GM21576 (cell line): Measurements from ENCODE around the gene CCP110.
"Not testable (repeated sequence)": the region's sequence is repeated elsewhere in the genome, so short reads cannot be mapped to it uniquely, and the experiment has no call there.

Experiments used
- ATAC-seq: cut with Tn5 transposase; IDR thresholded peaks from one replicate; pipeline ENCODE4 v1.9.1; 2021; ENCODE audit warnings: mild to moderate bottlenecking, moderate library complexity; ENCODE audit not compliant: unreplicated experiment

Gene CCP110

DNA sequence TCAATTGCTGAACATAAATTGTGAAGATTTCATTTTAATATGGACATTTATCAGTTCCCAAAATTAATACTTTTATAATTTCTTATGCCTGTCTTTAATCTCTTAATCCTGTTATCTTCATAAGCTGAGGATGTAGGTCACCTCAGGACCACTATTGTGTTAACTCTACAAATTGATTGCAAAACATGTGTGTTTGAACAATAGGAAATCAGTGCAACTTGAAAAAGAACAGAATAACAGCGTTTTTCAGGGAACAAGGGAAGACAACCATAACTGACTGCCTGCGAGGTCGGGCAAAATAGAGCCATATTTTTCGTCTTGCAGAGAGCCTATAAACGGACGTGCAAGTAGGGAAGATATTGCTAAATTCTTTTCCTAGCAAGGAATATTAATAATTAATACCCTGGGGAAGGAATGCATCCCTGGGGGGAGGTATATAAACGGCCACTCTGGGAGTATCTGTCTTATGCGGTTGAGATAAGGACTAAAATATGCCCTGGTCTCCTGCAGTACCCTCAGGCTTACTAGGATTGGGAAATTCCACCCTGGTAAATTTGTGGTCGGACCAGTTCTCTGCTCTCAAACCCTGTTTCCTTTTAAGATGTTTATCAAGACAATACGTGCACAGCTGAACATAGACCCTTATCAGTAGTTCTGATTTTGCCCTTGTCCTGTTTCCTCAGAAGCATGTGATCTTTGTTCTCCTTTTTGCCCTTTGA is 19.7 kb downstream of the CCP110 start:
- ATAC-seq: not testable (repeated sequence)

DNA sequence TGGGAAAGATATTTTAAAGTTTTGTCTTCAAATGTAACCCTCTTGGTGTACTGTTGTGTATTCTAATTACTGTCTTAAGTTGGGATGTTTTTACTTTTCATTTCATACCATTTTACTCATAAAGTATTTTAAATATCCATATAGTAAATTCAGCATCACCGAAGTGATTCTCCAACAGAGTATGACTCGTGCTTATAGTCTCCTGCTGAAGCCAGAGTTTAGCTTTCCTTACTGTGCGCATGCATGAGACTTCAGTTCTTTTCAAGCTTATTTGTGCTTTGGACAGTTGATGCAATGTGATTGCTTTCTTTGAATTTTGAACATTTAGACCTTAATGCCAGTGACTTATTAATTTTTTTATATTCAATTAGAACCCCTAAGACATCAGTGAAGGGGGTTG is 24.4 kb downstream of the CCP110 start:
- ATAC-seq: no peak

DNA sequence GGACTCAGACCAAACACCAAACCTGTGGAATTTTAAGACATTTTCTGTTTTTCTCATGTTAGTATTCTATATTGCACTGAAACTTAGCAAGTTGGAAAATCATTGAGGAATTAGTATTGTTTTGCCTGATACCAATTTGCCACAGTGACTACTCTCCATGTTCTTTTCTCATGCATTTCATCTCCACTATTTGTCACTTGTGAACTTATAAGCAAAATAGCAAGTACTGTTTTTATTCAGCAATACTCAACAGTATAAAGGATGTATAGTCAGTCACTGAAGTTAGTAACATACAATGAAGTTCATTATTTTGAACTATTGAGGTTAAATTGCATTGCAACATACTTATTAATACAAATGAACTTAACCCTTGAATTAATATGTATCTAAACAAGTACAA is 25.9 kb downstream of the CCP110 start:
- ATAC-seq: no peak

GRCh38 chr16:19555186-19555937 is 31.6 kb downstream of the CCP110 start, which contains the start of gene VPS35L:
Gene VPS35L, plus strand, starts transcription at chr16:19555703. Its CDS starts 27 bp downstream, at chr16:19555730.
- peak; percentile 89 for ATAC-seq

DNA sequence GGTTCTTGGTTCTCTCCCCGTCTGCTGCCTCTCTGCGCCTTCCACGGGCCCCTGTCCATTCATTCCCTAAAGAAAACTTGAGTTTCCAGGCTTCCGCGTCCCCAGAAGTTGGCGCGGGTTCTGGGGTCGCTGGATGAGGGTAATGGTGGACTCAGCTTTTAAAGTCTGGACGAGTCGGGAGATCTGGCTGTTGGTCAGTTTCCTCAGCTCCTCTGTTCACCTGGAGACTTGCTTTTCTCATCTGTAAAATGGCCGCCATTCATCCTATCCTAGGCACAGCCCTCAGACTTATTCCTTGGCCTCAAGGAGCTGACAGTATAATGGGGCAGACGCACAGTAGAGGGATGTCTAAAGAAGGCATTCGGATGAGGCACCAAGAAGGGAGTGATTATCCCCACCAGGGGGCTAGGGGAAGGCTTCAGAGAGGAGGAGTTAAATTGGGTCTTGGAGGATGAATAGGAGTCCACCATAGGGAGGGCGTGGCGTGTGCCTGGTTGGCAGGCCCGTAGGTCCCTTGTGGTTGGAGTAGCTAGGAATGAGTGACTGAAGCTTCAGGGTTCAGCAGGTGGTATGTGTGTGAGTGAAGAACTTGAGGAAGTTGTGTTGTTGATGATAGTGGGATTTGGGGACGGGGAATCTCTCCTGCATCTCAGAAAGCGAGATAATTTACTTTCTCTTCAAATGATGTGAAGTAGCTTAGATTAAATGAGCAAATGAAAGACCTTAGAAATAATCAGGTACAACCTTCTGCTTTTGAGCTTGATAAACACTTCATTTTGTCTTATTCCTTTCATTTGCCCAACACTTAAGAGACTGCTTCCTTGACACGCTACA is 32.4 kb downstream of the CCP110 start:
- ATAC-seq: no peak

DNA sequence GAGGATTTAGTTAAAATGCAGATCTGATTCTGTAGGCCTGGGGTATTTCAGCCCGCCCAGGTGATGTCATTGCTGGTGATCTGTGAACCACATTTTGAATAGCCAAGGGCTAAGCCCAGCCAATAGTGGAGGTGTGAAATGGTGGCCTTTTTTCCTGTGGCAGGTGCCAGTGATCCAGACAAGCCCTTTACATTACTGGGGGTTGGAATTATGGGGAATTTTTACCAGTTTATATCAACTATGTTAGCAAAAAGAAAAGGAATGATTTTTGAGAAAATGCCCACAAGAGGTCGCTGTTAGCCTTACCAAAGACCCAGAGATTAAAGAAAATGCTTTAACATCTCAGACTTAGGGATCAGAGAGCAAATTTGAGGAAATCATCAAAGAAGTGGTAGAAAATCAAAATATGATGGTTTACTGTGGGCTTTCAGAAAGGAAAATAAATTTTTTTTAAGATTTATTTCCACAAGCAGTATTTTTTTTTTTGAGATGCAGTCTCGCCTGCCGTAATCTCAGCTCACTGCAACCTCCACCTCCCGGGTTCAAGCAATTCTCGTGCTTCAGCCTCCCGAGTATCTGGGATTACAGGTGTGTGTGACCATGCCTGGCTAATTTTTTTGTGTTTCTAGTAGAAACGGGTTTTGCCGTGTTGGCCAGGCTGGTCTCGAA is 35.6 kb downstream of the CCP110 start:
- ATAC-seq: no peak

GRCh38 chr16:19560078-19560477 is 36.3 kb downstream of the CCP110 start:
- no peak for ATAC-seq

DNA sequence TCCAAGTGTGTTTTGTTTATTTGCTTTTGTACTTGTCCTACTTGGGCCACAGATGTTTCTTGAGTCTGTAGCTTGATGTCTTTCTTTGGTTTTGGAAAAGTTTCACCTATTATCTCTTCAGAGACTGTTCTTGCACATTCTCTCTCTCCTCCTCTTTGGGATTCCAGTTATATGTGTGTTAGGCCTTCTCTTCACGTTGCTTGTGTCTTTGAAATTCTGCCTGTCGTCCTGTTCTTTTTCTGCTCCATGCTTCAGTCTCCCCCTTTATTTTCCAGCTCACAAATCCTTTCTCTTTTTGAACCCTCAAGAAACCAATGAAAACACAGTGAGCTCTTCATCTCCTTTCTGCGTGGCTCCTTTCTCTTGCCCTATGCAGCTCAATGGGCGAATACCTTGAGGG is 39.6 kb downstream of the CCP110 start:
- ATAC-seq: no peak

DNA sequence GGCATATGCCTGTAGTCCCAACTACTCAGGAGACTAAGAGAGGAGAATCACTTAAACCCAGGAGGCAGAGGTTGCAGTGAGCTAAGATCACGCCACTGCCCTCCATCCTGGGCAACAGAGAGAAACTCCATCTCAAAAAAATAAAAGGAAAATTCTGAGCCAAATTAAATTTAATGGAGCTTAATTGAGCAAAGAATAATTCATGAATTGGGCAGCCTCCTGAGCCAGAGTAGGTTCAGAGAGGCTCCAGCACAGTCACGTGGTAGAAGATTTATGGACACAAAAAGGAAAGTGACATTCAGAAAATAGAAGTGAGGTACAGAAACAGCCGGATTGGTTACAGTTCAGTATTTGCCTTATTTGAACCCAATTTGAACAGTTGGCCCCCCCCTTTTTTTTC is 42.6 kb downstream of the CCP110 start:
- ATAC-seq: no peak

GRCh38 chr16:19567560-19567959 is 43.8 kb downstream of the CCP110 start:
- no peak for ATAC-seq

DNA sequence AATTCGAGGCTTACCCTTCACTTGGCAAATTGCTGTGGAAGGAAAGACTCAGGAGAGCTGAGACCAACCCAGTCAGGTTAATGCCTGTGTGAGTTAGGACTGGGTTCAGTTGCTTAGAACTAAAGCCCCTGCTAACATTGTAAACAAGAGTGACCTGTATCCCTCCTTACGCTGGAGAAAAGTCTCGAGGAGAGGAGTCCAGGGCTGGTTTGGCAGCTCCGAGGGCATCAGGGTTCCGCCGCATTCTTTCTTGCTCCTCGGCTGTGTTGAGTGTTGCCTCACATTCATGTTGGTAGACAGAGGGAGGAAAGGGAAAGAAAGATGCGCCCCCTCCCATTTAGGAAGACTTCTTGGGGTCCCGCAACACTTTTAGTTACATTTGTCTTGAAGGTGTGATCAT is 50.3 kb downstream of the CCP110 start:
- ATAC-seq: no peak

DNA sequence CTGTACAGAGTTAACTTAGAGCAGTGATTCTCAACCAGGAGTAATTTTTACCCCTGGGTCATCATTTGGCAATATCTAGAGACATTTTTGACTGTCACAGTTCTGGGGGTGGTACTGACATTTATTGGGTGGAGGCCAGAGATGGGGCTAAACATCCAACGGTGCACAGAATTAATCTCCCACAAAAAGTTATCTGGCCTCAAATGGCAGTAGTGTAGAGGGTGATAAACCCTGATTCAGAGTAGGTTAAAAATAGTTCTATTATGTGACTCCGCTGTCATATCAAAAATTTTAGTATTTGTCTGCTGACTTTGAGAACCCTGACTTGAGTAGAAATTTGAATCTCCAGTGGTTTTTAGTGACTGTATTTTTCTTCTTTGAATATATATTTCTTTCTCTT is 50.9 kb downstream of the CCP110 start:
- ATAC-seq: no peak

- ATAC-seq: no peak
Observed at GRCh38 chr16:19578378-19578971, 54.7 kb downstream of the CCP110 start.

DNA sequence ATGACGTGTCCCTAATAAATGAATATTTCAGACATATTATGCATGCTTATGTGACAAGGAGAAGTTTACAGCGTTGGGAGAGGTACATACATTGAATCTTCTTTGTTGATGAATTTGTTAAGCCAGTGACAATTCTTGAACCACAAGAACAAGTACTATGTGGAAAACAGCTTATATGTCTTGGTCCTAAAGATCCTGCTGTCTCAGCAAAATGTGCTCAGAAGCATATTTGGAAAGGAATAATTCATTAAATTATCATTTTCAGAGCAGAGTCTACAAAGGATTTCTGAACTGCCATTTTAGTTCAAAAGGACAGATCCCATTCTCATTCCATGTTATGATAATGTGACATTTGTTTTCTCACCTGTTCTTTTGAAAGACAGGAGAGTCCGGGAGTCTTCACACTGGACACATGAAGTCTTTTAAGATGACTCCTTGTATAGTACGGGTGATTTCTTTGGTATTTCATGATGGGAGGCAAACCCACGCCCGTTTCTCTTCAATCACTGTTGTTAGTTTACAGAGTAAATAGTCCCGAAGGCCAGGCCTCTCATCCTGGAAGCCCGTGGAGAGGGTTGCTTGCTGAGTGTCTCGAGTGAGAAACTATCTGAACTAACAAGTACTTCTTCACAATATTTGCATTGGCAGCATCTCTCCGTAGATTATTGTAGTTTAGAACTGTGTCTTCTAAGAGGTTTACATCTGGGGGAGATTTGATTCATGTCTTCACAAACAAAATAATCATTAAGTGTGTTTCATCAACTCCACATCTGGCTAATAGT is 58.5 kb downstream of the CCP110 start:
- ATAC-seq: no peak

DNA sequence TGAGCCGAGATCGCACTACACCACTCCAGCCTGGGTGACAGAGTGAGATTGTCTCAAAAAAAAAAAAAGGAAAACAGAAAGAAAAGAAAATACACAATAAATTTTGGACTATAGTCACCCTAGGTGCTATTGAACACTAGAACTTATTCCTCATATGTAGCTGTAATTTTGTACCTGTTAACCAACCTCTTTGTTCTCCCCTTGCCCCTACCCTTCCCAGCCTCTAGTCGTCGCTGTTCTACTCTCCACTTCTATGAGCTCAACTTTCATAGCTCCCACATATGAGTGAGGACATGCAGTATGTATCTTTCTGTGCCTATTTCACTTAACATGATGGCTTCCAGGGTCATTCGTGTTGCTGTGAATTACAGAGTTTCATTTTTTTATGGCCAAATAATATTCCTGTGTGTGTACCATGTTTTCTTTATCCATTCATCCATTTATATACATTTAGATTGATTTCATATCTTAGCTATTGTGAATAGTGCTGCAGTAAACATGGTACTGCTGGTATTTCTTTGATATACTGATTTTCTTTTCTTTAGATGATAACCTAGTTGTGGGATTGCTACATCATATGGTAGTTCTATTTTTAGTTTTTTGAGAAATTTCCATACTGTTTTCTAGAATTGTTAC is 60.0 kb downstream of the CCP110 start:
- ATAC-seq: no peak

DNA sequence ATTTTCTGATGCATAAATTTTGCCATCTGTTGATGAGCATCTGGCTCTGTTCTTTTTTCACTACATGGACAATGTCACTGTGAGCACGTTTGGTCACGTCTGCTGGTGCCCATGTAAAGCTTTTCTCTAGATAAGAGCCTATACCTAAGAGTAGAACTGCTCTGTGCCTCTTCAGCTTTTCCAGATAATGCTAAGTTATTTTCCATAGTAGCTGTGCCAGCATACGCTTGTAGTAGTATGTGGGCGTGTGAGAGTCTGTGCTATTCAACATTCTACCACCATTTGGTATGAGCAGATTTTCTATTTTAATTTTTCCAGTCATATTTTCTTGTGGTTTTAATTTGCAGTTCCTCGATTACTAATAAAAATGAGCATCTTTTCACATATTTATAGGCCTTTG is 64.9 kb downstream of the CCP110 start:
- ATAC-seq: no peak

GRCh38 chr16:19589106-19589505 is 65.4 kb downstream of the CCP110 start:
- no peak for ATAC-seq

DNA sequence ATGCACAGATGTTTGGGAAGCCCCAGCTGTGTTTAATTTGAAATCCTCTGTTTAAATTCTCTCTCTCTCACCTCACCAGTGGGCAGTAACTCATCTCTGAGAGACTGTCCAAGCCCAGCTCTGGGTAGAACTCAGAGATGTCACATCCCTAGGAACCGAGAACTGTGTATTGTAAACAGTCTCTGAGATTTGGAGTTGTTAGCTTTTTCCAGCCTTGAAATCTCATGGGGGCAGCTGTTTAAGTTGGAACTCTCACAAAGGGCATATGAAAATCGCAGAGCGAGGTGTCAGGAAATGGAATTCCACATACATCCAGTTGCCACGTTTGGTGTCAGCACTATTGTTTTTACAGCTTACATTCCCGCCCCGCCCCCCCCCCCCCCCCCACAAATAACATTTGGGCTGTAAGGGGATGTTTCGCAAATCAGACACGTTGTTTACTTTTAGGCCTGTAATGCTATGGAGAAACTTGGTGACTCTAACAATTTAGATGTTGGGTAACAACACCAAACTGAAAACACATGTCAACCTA is 66.1 kb downstream of the CCP110 start:
- ATAC-seq: no peak
